Measurements from ENCODE around the gene PPP1R36.
"Not testable (repeated sequence)": the region's sequence is repeated elsewhere in the genome, so short reads cannot be mapped to it uniquely, and the experiment has no call there.

PPP1R36 gene

DNA sequence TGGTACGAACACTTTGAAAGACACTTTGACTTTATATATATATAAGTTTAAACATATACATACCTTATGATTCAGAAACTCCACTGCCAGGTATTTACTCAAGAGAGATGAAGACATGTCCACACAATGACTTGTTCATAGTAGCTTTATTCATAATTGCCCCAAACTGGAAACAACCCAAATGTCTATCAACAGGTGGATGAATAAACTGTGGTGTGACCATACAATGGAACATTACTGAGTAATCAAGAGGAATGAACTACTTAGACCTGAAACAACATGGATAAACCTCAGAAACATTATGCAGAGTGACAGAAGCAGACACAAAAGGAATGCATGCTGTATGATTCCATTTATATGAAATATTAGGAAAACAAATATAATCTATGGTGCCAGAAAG is 71.1 kb downstream of the PPP1R36 start:
- TF ChIP-seq, protein P1, sequence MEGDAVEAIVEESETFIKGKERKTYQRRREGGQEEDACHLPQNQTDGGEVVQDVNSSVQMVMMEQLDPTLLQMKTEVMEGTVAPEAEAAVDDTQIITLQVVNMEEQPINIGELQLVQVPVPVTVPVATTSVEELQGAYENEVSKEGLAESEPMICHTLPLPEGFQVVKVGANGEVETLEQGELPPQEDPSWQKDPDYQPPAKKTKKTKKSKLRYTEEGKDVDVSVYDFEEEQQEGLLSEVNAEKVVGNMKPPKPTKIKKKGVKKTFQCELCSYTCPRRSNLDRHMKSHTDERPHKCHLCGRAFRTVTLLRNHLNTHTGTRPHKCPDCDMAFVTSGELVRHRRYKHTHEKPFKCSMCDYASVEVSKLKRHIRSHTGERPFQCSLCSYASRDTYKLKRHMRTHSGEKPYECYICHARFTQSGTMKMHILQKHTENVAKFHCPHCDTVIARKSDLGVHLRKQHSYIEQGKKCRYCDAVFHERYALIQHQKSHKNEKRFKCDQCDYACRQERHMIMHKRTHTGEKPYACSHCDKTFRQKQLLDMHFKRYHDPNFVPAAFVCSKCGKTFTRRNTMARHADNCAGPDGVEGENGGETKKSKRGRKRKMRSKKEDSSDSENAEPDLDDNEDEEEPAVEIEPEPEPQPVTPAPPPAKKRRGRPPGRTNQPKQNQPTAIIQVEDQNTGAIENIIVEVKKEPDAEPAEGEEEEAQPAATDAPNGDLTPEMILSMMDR (IDR thresholded peaks at IDR 0.05; ENCODE audit: low read depth, low read length, missing control alignments): no peak
- no peak for DNase-seq (ENCODE audit: low read depth)
- in situ Hi-C loops (cut with HindIII; ENCODE audit: low sequenced_read_pairs): no loop called here
- H3K4me3 ChIP-seq (ENCODE audit: low read depth, low read length): no peak overlapping the region

DNA sequence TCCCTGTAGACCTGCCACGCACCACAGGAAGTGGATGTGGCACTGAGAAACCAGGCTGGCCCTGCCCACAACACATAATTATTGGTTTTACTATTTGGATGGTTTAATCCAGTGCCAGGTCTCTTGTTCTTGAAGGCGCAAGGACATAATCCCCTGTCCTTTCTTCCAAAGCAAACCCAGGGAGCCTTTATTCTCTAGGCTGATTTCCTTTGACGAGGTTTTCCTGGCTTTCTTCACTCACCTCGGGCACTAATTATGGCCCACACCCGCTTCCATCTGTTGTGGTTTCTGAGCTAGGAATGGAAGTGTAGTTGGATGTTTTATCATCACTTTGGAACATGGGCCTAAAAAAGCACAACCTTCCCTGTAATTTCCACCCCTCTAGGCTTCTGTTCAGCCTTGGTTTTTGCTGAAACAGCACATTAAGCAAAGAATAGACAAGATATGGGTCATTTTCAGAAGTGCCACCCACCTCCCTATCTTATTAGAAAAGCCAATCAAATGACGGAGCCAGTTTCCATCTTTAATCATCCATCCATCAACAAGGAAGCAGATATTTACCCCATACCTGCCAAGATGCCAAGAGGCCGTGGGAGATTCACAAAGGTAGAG is 73.9 kb downstream of the PPP1R36 start:
- DNase-seq (ENCODE audit: low read depth): no peak
- in situ Hi-C loops (cut with HindIII; ENCODE audit: low sequenced_read_pairs): no loop called here

DNA sequence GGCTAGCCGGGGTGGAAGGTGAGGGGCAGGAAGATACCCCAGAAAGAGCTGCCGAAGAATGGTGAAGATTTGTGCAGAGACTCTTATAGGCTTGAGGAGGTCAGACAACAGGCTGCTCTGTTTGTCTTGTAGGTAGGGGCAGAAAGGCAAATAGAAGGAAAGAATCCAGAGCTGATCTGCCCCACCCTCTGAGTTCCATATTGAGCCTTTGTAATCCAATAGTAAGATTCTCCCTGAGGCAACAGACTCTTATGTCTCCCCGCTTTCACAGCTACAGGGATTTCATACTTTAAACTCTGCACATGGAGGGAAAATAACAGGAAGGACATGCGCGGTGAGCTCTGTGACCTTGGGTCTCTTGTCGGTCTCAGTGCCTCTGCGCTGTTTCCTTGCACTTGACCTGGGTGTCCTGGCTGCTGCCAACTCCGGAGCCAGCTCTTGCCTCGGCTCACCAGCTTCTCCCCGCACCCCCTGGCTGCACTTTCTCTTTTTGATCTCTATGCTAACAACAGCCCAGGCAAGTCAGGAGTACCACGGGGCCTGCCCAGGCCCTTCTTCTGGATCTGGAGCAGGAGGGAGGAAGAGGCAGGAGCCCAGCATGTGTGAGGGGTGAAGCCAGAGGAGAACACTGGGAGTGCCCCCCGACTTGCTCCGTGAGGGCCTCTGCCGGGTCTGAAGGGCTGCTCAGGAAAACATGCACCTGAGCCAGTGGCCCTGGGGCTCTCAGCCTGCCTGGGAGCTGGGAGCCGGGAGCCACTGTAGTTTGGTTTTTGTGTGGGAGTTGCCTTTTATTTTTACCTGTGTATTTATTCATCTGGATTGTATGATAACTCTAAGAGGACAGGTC is 75.8 kb downstream of the PPP1R36 start:
- in situ Hi-C loops (cut with HindIII; ENCODE audit: low sequenced_read_pairs): no loop called here
- DNase-seq (ENCODE audit: low read depth): no peak
- TF ChIP-seq, protein P1 (IDR thresholded peaks at IDR 0.05; ENCODE audit: low read depth, low read length, missing control alignments): no peak
- H3K4me3 ChIP-seq (ENCODE audit: low read depth, low read length): no peak overlapping the region

More for the DNA sequence above, 73.9 kb downstream of the PPP1R36 start:
- TF ChIP-seq, protein P1 (IDR thresholded peaks at IDR 0.05; ENCODE audit: low read depth, low read length, missing control alignments): no peak
- no peak overlapping the region for H3K4me3 ChIP-seq (ENCODE audit: low read depth, low read length)

DNA sequence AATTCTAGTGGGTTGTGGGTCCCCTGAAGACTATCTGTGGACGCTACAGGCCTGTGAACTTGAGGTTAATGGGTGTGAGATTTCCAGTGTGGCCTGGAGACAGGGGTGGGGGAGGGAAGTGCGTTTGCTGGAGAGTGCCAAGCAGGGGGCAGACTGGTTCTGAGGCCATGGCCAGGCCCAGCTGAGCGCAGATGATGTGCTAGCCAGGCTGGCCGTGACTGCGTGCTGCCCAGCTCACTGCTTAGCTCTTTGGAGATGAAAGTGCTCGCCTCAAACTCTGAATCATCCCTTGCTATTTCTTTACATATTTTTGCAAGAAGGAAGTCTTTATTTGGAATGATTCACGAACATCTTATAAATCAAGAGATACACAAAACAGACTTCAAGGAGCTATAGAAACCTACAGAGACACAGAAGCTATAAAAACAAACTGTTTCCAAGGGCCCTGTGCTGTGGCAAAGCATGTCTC is 79.2 kb downstream of the PPP1R36 start:
- TF ChIP-seq, protein P1 (IDR thresholded peaks at IDR 0.05; ENCODE audit: low read depth, low read length, missing control alignments): no peak
- in situ Hi-C loops (cut with HindIII; ENCODE audit: low sequenced_read_pairs): no loop called here
- DNase-seq (ENCODE audit: low read depth): peak; percentile 52
- no peak overlapping the region for H3K4me3 ChIP-seq (ENCODE audit: low read depth, low read length)

- TF ChIP-seq, protein P1 (IDR thresholded peaks at IDR 0.05; ENCODE audit: low read depth, low read length, missing control alignments): no peak
- in situ Hi-C loops (cut with HindIII; ENCODE audit: low sequenced_read_pairs): no loop called here
- DNase-seq (ENCODE audit: low read depth): no peak
- no peak overlapping the region for H3K4me3 ChIP-seq (ENCODE audit: low read depth, low read length)
These were observed 81.0 kb downstream of the PPP1R36 start for GRCh38 chr14:64630778-64631177.

DNA sequence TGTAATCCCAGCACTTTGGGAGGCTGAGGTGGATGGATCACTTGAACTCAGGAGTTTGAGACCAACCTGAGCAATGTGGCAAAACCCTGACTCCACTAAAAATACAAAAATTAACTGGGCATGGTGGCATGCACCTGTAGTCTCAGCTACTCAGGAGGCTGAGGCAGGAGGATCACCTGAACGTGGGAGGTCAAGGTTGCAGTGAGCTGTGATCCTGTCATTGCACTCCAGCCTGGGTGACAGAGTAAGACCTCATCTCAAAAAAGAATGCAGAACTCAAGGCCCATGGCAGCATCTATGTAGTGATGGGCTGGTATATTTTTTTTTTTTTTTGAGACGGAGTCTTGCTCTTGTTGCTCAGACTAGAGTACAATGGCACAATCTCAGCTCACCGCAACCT is 81.5 kb downstream of the PPP1R36 start:
- H3K4me3 ChIP-seq (ENCODE audit: low read depth, low read length); in situ Hi-C loops (cut with HindIII; ENCODE audit: low sequenced_read_pairs); DNase-seq (ENCODE audit: low read depth): not testable (repeated sequence)

DNA sequence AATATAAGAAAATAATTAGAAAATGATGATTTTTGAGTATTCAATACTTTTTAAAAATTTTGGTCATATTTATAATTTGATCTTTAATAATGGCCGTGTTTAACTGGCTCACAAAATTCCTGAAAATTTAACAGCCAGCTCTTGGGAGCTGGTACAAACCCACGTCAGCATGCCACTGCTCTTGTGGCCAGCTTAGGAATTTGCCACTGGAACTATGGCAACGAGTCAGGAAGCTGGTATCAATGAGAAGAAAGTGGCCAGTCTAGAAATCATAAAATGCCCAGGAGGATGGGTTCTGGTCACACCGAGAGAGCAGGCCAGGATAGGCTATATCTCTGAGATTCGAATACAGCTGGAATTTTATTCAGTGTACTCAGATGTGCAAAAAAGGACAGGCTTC is 82.3 kb downstream of the PPP1R36 start:
- in situ Hi-C loops (cut with HindIII; ENCODE audit: low sequenced_read_pairs): no loop called here
- DNase-seq (ENCODE audit: low read depth): no peak
- TF ChIP-seq, protein P1 (IDR thresholded peaks at IDR 0.05; ENCODE audit: low read depth, low read length, missing control alignments): no peak

More for the DNA sequence above, 82.3 kb downstream of the PPP1R36 start:
- H3K4me3 ChIP-seq (ENCODE audit: low read depth, low read length): no peak overlapping the region
